ENCODE results near the gene TTBK2. TPM values are rescaled to one million over a fixed set of nuclear protein-coding genes. Genes with fewer than 3 reads are reported as not detected.

The TTBK2 gene
- polyA plus RNA-seq, 1 donor from 2014 or later: 15.2 TPM

GRCh38 chr15:42707873-42708544 is 212.6 kb downstream of the TTBK2 start:
- H3K9ac ChIP-seq (ENCODE audit: low read length): no peak overlapping the region
- no peaks in the 10 kb centered on the region for H3K9me2 ChIP-seq (ENCODE audit: insufficient read depth, low read length)
- no peak for TF ChIP-seq RAD21 (conservative IDR thresholded peaks at IDR 0.05)
- TF ChIP-seq SMC3 (conservative IDR thresholded peaks at IDR 0.05; ENCODE audit: poor library complexity): no peak
- H4K20me1 ChIP-seq (ENCODE audit: insufficient read depth): no peaks in the 10 kb centered on the region
- H3F3A ChIP-seq (ENCODE audit: insufficient read depth, low read length, poor library complexity, severe bottlenecking): no peaks in the 10 kb centered on the region
- H3K4me3 ChIP-seq (ENCODE audit: low read length): no peak overlapping the region
- no peaks in the 10 kb centered on the region for H3K27me3 ChIP-seq (ENCODE audit: insufficient read depth, low read depth, low read length)
- H2AFZ ChIP-seq (ENCODE audit: low read depth, low read length): no peak overlapping the region
- no peaks in the 10 kb centered on the region for H3K36me3 ChIP-seq (ENCODE audit: insufficient read depth, low read length)
- H3K9me3 ChIP-seq (ENCODE audit: low read length): no peaks in the 10 kb centered on the region
- H3K27ac ChIP-seq (ENCODE audit: low read length): no peak overlapping the region
- H3K4me2 ChIP-seq (ENCODE audit: low read length): no peak overlapping the region
- no peaks in the 10 kb centered on the region for H3K79me2 ChIP-seq (replicated peaks; ENCODE audit: insufficient read depth, low read length)

- TF ChIP-seq CTCF (IDR thresholded peaks at IDR 0.05; ENCODE audit: poor library complexity, severe bottlenecking) (no peak), SMC3 (conservative IDR thresholded peaks at IDR 0.05; ENCODE audit: poor library complexity) (no peak), MXI1 (conservative IDR thresholded peaks at IDR 0.05; ENCODE audit: poor library complexity, severe bottlenecking) (no peak), POLR2AphosphoS5 (IDR thresholded peaks at IDR 0.05) (no peak), TAF1 (IDR thresholded peaks at IDR 0.05; ENCODE audit: low read depth) (no peak), EZH2 (IDR thresholded peaks at IDR 0.05; ENCODE audit: borderline replicate concordance, insufficient read depth, low read length, poor library complexity, severe bottlenecking) (no peak), EP300 (conservative IDR thresholded peaks at IDR 0.05; ENCODE audit: poor library complexity, severe bottlenecking) (no peak), RAD21 (conservative IDR thresholded peaks at IDR 0.05) (no peak), REST (IDR thresholded peaks at IDR 0.05; ENCODE audit: borderline replicate concordance) (no peak)
- Histone ChIP-seq H3K4me3 (ENCODE audit: low read length) (no peak overlapping the region), H3K36me3 (ENCODE audit: insufficient read depth, low read length) (no peaks in the 10 kb centered on the region), H3K27ac (ENCODE audit: low read length) (no peak overlapping the region), H3K27me3 (ENCODE audit: insufficient read depth, low read depth, low read length) (no peaks in the 10 kb centered on the region), H3F3A (ENCODE audit: insufficient read depth, low read length, poor library complexity, severe bottlenecking) (no peaks in the 10 kb centered on the region), H3K9ac (ENCODE audit: low read length) (no peak overlapping the region), H2AFZ (ENCODE audit: low read depth, low read length) (no peak overlapping the region), H3K9me2 (ENCODE audit: insufficient read depth, low read length) (no peaks in the 10 kb centered on the region), H3K79me2 (replicated peaks; ENCODE audit: insufficient read depth, low read length) (no peaks in the 10 kb centered on the region), H3K9me3 (ENCODE audit: low read length) (no peaks in the 10 kb centered on the region), H4K20me1 (ENCODE audit: insufficient read depth) (no peaks in the 10 kb centered on the region), H3K4me2 (ENCODE audit: low read length) (no peak overlapping the region)
Observed at GRCh38 chr15:42707068-42707467, 213.5 kb downstream of the TTBK2 start.
